Measurements from ENCODE around the gene UBR2.
A peak's percentile ranks its signal among the peaks of the same experiment; 100 is the strongest.

Gene UBR2

DNA sequence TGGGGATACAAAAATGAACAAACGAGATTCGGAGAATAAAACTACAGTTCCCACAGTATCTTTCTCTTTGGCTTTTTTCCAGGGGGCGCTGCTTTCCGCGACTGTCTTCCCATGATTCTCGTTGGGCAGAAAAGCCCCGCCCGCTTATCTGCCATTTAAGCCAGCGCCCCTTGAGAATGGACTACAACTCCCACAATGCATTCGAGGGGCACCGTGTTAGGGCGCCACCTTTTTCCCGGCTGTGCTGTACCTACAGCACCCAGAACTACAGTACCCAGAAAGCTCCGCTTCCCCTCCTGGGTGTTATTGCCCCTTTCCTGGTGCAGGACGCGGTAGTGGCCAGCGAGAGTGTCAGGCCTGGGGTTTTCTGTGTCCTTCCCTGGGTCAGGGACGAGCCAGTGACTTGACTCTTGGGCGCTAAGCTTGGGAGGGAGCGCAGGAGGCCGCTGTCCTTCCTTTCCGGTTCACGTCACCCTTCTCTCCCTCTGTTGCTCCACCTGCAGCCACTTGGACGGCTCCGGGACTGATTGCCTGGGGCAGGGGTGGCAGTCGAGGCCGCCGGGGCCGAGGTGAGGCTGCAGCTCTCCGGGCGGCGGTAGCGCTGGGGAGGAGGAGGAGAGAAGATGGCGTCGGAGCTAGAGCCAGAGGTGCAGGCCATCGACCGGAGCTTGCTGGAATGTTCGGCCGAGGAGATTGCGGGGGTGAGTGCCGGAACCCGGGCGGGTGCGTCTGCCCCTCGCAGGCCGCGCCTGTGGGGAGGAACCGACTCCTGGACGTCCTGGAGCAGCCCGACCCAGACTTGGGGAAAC is at the start of gene UBR2:
UBR2 (plus strand) TSS at position 333 of the 809 bp plus-strand sequence; CDS start at position 624, 291 bp downstream.
- DNase-seq (ENCODE audit: low read depth in 2 of 2, low spot score in 1 of 2) = peak; percentile 85 to 87

DNA sequence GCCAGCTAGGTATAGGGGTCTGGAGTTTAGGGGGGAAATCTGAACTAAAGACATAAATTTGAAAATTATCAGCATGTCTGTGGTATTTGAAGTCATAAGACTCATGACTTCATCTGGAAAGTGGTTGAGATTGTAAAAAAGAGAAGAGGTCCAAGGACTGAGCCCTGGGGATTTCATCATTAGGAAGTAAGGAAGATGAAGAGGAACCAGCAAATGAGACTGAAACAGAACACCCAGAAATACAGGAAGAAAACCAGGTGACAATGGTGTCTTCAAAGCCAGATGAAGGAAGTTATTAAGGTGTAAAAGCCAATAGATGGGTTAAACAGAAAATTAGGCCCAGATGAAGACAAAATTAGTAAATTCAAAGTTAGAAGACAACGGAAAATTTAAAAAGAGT is 49.1 kb upstream of the UBR2 start:
- no peak for DNase-seq (ENCODE audit: low read depth in 2 of 2, low spot score in 1 of 2)

DNA sequence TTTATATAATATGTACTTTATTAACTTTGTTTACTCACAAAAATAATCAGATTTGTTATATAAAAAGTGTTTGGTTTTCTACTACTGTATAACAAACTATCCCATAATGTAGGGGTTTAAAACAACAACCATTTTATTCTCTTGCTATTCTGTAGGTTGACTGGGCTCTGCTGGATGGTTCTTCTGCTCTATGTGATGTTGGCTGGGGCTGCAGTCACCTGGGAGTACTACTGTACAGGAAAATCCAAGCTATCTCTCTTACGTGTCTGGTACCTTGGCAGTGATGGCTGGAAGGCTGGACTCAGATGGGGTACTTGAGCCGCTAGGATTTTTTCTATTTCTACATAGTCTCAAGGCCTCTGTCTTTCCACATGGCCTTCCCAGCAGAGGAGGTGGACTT is 44.0 kb upstream of the UBR2 start:
- DNase-seq (ENCODE audit: low read depth in 2 of 2, low spot score in 1 of 2) = no peak

DNA sequence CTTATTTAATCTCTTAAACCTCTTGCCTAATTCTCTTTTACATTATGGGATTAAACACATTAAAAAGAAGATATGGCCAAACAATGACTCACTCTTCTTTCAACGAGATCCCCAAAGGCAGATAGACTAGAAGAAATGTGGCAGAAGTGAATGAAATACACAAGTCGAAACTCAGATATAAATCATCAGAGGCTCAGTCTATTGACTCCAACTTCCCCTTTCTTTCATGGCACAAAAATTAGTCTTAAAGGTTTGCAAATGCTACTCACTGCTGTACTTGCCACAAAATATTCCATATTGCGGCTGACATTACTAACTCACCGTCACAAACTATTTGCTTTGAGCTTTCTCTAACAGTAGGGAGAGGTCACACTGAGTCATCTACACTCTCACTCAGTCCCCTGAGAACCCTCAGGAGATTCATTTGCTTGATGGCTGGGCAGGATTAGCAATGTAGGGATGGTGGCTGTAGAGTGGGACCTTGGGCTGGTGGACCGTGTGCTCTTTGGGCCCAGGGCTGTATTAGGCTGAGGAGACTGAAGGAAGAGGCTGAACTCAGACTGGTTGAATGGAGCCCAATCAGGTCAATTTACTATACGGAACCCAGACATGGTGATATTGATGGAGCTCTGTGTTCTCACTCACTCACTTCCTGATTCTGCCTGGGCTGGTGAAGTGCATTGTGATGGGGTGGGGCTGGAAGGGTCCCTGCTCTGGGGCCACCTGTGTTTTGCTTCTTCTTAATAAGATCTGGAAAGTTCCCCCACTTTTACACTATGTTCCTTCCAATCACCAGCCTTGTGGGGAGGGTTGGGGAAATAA is 42.8 kb upstream of the UBR2 start:
- no peak for DNase-seq (ENCODE audit: low read depth in 2 of 2, low spot score in 1 of 2)

DNA sequence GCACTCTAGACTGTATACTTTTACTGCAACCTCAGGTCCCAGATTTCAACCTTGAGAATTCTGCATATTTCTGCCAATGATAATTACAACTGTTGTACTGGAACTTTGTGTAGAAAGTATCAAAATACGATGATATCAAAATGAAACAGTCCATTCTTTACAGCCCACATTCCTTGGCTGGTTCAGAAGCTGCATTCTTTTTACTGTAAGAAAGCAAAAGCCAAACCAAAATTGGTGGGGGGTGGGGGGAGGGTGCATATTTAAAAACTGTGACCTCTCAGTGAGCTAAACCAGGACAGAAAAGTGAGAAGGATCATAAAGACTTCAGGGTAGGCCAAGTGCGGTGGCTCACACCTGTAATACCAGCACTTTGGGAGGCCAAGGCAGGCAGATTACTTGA is 41.8 kb upstream of the UBR2 start:
- no peak for DNase-seq (ENCODE audit: low read depth in 2 of 2, low spot score in 1 of 2)

DNA sequence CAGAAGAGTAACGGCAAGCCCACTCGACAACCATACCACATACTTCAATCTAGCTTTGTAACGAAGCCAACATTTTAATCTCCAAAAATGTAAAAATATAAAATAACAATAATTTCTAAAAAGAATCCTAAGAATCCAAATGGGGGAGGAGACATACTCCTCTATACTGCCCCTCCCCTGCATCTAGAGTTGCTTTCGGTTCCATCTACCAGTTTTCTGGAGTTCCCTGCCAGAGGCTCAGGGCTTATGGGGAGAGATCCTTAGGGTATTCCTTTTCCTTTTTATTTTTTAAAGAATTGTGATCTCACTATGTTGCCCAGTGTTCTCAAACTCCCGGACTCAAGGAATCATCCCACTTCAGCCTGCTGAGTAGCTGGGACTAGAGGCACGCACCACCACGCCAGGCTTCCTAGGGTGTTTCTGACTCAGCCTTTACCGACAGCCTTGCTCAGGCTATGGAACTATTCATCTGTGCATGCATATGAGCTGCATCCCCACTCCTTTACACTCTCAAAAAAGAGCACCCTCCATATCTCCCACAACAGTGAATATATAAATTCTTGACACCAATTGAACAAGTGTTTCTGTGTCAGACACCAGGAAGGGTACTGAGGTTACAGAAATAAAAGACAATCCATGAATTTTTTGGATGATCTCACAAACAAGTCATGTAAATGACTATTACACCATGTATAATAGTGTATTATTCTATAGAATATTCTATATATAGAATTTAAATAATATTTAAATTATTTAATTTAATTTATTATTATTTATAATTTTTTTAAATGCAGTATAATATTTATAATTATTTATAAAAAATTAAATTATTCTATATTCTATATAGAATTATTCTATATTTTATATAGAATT is 40.7 kb upstream of the UBR2 start:
- DNase-seq (ENCODE audit: low read depth in 2 of 2, low spot score in 1 of 2) = no peak

DNA sequence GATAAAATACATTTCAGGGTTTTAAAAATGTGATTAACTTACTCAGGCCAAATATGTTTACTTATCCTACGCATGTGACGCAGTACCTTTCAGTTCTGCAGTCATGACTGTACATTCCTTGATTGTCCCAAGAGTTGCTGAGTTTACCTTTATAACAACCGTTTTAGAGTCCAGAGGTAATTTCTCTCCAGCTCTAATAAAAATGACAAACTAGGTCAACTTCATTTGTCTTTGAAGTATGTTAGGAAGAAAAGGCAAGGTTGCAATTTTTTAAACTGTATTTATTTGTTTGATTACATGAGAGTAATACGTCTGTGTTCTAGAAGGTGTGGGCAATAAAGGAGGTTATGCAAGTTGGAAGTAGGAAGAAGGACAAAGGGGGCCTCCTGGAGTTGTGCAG is 38.6 kb upstream of the UBR2 start:
- DNase-seq (ENCODE audit: low read depth in 2 of 2, low spot score in 1 of 2) = no peak

DNA sequence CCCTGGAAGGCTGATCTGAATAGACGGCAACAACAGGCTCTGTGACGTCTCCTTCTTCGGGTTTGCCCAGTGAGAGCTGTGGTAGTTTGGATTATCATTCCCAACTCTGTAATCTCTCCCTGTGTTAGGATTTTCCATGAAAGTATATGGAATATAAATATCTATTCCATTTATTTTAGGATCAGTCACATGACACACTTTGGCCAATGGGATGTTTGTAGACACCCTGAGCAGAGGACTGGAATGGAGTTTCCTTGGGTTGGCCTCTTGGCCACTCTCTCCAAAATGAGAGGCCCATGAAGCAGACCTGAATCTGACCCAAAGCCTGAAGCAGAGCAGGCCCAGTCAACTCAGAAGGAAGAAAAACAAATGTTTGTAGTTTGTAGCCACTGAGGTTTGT is 37.2 kb upstream of the UBR2 start:
- no peak for DNase-seq (ENCODE audit: low read depth in 2 of 2, low spot score in 1 of 2)

DNA sequence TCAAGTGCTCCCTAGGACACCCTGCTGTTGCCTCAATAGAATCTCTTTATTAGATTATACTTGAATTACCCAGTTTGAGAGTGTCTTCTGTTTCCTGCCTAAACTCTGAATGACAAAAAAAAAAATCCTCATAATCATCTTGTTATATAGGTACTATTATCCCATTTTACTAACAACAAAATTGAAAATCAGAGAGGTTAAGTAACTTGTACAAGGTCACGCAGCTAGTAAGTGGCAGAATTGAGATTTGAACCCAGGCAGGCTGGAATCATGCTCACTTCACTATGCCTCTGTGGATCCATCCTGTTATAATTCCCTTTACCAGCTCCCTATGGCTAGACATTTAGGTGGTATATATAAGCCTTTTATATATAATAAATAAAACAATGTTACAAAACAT is 36.6 kb upstream of the UBR2 start:
- DNase-seq (ENCODE audit: low read depth in 2 of 2, low spot score in 1 of 2) = no peak

DNA sequence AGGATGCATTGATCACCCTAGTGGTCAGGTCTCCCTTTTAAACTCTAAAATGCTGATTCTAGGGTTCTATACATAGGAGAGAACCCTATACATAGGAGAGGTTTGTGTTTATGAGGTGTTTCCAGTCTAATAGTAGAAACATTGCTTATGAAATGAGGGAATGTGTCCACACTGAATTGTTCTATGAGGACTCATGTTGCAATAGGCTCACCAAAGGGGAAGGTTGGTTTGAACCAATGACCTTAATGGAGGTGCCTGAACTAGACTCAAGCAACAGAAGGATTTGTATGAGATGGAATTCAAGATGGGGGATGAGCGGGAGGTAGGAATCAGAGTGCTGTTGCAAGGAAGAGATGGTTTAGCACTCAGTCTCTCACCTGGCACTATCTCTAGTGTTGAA is 33.5 kb upstream of the UBR2 start:
- DNase-seq (ENCODE audit: low read depth in 2 of 2, low spot score in 1 of 2) = no peak

DNA sequence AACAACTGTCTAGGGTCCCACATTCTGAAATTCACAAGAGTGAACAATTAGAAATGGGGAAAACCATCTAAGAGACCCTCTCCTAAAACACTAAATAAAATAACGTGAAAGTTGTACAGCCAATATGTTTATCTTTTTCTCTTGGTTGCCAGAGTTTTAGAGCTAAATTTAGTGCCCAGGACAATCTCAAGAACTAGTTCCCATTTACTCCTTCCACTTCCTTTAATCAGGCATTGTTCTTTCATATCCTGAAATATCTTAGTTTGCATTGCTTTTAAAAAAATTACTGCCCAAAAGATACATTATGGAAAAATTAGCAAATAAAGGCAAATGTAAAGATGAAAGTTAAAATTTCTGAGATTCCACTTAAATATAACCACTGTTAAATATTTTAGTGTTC is 33.1 kb upstream of the UBR2 start:
- no peak for DNase-seq (ENCODE audit: low read depth in 2 of 2, low spot score in 1 of 2)

DNA sequence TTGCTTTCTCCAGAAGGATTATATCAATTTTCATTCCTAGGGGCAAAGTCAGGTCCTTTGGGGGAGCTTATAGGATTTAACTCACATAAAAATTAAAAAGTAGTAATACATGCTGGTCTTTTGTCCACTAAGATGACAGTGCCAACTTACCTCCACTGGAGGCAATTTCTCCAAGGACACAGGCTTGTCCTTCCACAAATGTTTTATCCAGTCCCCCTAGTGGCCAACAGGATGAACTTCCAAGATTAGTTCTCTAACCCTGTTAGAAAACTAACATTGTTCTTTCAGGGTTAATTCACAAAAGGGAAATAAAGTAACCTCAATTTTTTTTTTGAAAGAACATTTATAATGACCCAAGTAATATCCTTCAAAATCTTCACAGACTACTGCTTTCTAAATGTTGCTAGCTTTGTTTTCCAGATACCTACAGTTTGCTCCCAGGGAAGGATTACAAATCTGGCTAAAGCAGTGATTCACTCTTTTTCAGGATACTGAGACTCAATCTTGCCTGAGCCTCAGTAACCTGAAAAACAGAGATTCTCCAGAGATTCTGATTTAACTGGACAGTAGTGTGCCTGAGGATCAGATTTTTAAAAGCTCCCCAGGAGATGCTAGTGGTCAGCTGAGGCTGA is 31.7 kb upstream of the UBR2 start:
- DNase-seq (ENCODE audit: low read depth in 2 of 2, low spot score in 1 of 2) = no peak

DNA sequence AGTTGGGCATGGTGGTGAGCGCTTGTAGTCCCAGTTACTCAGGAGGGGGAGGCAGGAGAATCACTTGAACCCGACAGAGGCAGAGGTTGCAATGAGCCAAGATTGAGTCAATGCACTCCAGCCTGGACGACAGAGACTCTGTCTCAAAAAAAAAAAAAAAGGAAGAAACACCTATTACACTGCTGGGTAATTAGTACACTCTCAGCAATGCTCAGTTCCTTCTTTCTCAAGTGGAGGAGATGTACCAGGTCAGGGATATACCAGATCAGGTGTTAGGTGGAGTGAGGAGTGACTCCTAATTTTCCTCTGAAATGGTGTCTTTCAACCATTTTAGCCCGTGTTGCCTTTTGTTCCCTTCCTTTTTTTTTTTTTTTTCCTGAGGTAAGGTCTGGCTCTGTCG is 30.0 kb upstream of the UBR2 start:
- no peak for DNase-seq (ENCODE audit: low read depth in 2 of 2, low spot score in 1 of 2)

DNA sequence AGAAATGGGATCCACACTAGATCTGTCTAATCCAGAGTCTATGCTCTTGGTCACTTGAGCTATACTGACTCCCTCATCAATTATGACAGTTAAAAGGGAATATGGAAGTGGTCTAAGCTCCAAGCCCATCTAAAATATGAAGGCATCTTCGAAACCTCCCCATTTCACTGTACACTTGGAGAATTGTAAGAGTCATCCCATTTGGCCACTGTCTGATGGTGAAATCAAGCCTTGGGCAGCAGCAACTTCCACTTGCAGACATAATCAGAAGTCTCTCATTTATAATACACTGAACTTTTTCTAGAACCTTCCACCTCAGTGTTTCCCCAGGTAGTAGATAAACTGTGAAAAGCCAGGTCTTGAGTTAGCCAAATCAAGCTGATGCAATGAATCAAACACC is 26.3 kb upstream of the UBR2 start:
- no peak for DNase-seq (ENCODE audit: low read depth in 2 of 2, low spot score in 1 of 2)

DNA sequence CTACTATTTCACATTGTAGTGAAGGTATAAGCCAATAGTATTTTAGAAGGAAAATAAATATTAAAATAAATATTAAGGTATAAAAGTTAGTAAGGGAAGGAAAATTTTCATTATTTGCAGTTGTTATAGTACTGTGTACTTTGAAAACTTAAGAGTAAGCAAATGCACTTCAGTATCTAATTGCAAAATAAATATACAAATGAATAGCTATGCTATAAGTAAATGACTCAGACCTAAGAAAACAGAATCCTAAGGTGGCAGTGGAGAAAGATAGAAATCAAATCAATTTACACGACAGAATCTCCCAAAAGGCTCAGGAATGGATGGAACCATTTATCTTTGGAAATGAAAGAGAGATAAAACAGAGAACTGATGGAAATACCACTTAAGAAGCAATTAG is 24.7 kb upstream of the UBR2 start:
- no peak for DNase-seq (ENCODE audit: low read depth in 2 of 2, low spot score in 1 of 2)

DNA sequence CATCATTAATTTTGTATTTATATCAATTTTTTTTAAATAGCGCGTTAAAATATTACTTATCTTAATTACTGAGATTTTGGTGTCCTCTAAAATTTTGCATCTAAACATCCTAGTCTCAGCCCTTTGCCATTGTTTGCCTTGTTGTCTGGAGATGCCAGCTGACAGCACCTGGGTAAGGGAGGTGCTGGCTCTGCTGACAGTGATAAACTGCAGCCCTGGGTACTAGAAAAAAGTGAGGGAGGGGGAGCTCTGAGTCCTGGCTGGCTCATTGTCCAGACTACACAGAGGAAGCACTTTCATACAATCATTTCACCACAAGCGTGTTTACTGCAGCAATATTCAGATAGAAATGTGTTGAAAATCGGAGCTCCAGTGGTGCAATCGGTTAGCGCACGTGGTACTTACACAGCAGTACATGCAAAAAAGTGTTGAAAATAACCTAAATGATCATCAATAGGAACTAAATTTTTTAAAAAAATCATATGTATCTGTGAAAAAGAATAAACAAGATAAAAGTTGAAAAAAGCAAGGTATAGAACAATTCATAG is 18.5 kb upstream of the UBR2 start:
- DNase-seq (ENCODE audit: low read depth in 2 of 2, low spot score in 1 of 2) = no peak

DNA sequence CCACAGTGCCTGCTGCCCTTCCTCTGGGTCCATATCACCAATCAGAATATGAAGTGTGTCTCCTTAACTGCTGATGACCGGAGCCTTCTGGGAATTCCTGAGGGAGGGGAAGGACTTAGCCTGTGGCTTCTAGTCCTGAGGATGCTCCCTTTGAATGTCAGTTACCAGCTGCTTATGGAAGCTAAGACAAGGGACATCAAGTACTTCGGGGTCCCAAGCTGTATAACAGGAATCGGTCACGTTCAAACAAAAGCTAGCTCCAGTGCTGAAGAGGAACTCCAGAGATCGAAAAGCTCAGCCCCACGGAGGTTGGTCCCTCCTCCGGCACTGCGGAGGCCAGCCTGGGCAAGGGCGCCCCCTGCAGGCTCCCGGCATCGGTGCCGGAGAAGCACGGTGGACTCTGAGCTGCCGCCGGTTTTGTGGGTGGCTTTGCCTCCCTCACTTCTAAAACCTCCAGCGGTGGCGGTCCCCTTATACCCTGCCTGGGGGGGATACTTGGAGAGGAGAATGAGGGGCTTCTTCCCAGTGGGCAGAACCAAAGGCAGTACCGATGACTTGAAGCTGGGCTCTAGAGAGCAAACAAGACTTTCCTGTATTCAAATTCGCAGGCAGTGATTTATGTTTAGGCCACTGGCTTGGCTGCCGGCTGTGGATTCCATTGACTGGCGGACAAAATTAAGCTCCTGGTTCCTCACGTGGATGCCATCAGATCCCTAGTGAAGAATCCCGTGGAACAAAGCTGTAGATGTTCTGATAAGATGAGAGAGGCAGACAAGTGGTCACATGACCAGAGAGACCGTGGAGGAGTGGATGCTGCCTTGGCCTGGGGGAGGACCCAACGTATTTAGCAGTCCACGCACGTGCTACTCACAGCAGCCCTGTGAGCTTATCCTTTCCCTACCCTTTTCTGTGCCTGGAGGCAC is 16.2 kb upstream of the UBR2 start:
- peak; percentile 67 to 79 for DNase-seq (ENCODE audit: low read depth in 2 of 2, low spot score in 1 of 2)

DNA sequence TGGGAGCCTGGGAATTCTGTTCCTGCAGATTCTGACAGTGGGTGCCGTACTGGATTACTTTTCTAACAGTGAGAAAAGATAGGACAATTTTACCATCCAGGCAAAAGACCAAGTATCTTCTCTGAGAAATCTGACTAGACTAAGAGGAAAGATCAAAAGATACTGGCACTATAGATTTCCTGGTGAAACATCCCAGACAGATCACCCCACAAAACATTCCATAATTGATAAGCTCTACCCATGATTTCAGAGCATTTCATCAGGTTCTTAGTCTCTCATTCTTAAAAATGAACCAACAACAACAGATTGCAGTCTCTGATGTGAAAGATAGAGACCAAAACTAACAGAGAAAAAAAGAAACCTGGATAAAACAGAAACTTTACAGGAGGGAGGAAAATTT is 13.6 kb upstream of the UBR2 start:
- no peak for DNase-seq (ENCODE audit: low read depth in 2 of 2, low spot score in 1 of 2)

DNA sequence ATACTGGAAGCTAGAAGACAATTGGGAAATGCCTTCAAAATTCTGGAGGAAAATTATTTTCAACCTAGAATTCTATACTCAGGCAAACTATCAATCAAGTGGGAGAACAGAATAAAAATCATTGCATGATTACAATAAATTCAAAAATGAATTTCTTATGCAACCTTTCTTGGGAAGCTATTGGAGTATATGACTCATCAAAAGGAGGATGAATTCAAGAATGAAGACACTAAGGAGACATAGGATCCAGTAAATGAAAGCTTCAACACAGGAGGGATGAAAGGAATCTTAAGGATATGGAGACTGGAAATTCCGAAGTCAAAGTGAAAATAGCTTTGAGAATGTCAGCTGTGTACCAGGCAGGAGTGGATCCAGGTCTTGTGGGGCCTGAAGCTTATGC is 12.6 kb upstream of the UBR2 start:
- DNase-seq (ENCODE audit: low read depth in 2 of 2, low spot score in 1 of 2) = no peak

DNA sequence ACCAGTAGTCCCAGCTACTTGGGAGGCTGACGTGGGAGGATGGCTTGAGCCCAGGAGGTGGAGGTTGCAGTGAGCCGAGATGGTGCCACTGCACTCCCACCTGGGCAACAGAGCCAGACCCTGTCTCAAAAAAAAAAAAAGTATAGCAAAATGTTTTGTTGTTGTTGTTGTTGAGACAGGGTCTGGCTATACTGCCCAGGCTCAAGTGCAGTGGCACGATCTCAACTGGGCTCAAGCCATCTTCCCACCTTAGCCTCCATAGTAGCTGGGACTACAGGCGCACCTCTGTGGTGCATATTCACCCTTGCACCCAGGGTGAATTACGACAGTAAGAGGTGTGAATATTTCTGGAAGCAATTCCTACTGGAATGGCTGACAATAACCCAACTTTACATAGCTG is 11.4 kb upstream of the UBR2 start:
- DNase-seq (ENCODE audit: low read depth in 2 of 2, low spot score in 1 of 2) = no peak

All from stimulated activated CD8-positive, alpha-beta memory T cell treated with anti-CD3 and anti-CD28 coated beads, Interleukin-4, amount 100 ng/mL, for 4 hours (primary cell).